HL-60 (cell line): Measurements from ENCODE around the gene USP31.

Source experiments
- CTCF ChIP-seq: IDR thresholded peaks from one replicate; pipeline ENCODE4 v1.5.1; 2011; ENCODE audit warnings: low read length, control low read depth, inconsistent platforms; ENCODE audit not compliant: insufficient read depth
- GABPA ChIP-seq: IDR thresholded peaks from 2 replicates; pipeline ENCODE4 v1.6.1; 2012; ENCODE audit warnings: low read depth
- POLR2AphosphoS5 ChIP-seq: IDR thresholded peaks from 2 replicates; pipeline ENCODE4 v1.6.1; 2012; ENCODE audit warnings: low read depth
- REST ChIP-seq: IDR thresholded peaks from 2 replicates; pipeline ENCODE4 v1.6.1; 2012; ENCODE audit warnings: low read depth; ENCODE audit not compliant: insufficient replicate concordance

GRCh38 chr16:23020084-23020483, 129.2 kb downstream of the USP31 start:
- TF ChIP-seq CTCF (no peak), GABPA (no peak), POLR2AphosphoS5 (no peak), REST (no peak)
